Adipocyte (in vitro differentiated cells): ENCODE data around the gene CRB1.
"Not testable (repeated sequence)": the region's sequence is repeated elsewhere in the genome, so short reads cannot be mapped to it uniquely, and the experiment has no call there.

Experiments
- DNase-seq: peaks from one replicate; pipeline ENCODE4 v3.0.0-alpha.2; 2015; ENCODE audit warnings: low read depth
- H3K27me3 ChIP-seq: replicated peaks from 2 replicates; pipeline ENCODE4 v1.7.0; 2013; ENCODE audit warnings: mild to moderate bottlenecking, low read length, moderate library complexity; ENCODE audit not compliant: control insufficient read depth, insufficient read depth
- H3K36me3 ChIP-seq: 2 replicates; pipeline ENCODE4 v1.7.0; 2013; ENCODE audit warnings: low read length, mild to moderate bottlenecking, moderate library complexity; ENCODE audit not compliant: control insufficient read depth, insufficient read depth, severe bottlenecking
- H3K4me1 ChIP-seq: 2 replicates; pipeline ENCODE4 v1.7.0; 2013; ENCODE audit warnings: mild to moderate bottlenecking, low read length, moderate library complexity; ENCODE audit not compliant: control insufficient read depth, insufficient read depth
- H3K4me3 ChIP-seq: 2 replicates; pipeline ENCODE4 v1.7.0; 2013; ENCODE audit warnings: mild to moderate bottlenecking, low read length, moderate library complexity
- H3K9ac ChIP-seq: 2 replicates; pipeline ENCODE4 v1.7.0; 2013; ENCODE audit warnings: mild to moderate bottlenecking, low read length, moderate library complexity
- H3K9me3 ChIP-seq: 2 replicates; pipeline ENCODE4 v1.7.0; 2013; ENCODE audit warnings: mild to moderate bottlenecking, low read length, moderate library complexity; ENCODE audit not compliant: control insufficient read depth

CRB1 gene

GRCh38 chr1:197390856-197391255 is 122.8 kb downstream of the CRB1 start:
- Histone ChIP-seq H3K36me3 (no peaks in the 10 kb centered on the region), H3K4me3 (no peak overlapping the region), H3K9me3 (no peaks in the 10 kb centered on the region), H3K4me1 (no peaks in the 10 kb centered on the region), H3K9ac (no peak overlapping the region), H3K27me3 (no peaks in the 10 kb centered on the region)
- peak; percentile 57 for DNase-seq

GRCh38 chr1:197391303-197392226 is 123.5 kb downstream of the CRB1 start:
- peak; percentile 46 for DNase-seq

GRCh38 chr1:197392541-197392940 is 124.5 kb downstream of the CRB1 start:
- DNase-seq = peak; percentile 44
- no peaks in the 10 kb centered on the region for H3K27me3 ChIP-seq
- H3K9me3 ChIP-seq = no peaks in the 10 kb centered on the region
- H3K4me1 ChIP-seq = no peaks in the 10 kb centered on the region
- no peaks in the 10 kb centered on the region for H3K36me3 ChIP-seq
- no peak overlapping the region for H3K4me3 ChIP-seq
- H3K9ac ChIP-seq = no peak overlapping the region

More at GRCh38 chr1:197391303-197392226, 123.5 kb downstream of the CRB1 start:
- H3K4me3 ChIP-seq = no peak overlapping the region
- no peak overlapping the region for H3K9ac ChIP-seq
- no peaks in the 10 kb centered on the region for H3K27me3 ChIP-seq
- no peaks in the 10 kb centered on the region for H3K4me1 ChIP-seq
- no peaks in the 10 kb centered on the region for H3K36me3 ChIP-seq
- H3K9me3 ChIP-seq = no peaks in the 10 kb centered on the region

- DNase-seq = peak; percentile 30
- Histone ChIP-seq H3K9me3 (no peaks in the 10 kb centered on the region), H3K27me3 (no peaks in the 10 kb centered on the region)
These were observed 125.1 kb downstream of the CRB1 start for GRCh38 chr1:197393105-197393504.

GRCh38 chr1:197393772-197394171 is 125.7 kb downstream of the CRB1 start:
- Histone ChIP-seq H3K9ac (no peak overlapping the region), H3K4me1 (no peaks in the 10 kb centered on the region), H3K9me3 (no peaks in the 10 kb centered on the region), H3K27me3 (no peaks in the 10 kb centered on the region), H3K4me3 (no peak overlapping the region), H3K36me3 (no peaks in the 10 kb centered on the region)
- DNase-seq = no peak

More at GRCh38 chr1:197393105-197393504, 125.1 kb downstream of the CRB1 start:
- Histone ChIP-seq H3K9ac (no peak overlapping the region), H3K36me3 (no peaks in the 10 kb centered on the region), H3K4me1 (no peaks in the 10 kb centered on the region), H3K4me3 (no peak overlapping the region)

- no peak for DNase-seq
These were observed 127.0 kb downstream of the CRB1 start for GRCh38 chr1:197394831-197395608.

GRCh38 chr1:197397895-197398294 is 129.8 kb downstream of the CRB1 start:
- no peaks in the 10 kb centered on the region for H3K27me3 ChIP-seq

More at GRCh38 chr1:197394831-197395608, 127.0 kb downstream of the CRB1 start:
- Histone ChIP-seq H3K36me3 (no peaks in the 10 kb centered on the region), H3K4me3 (no peak overlapping the region), H3K9ac (no peak overlapping the region), H3K4me1 (no peaks in the 10 kb centered on the region), H3K9me3 (no peaks in the 10 kb centered on the region), H3K27me3 (no peaks in the 10 kb centered on the region)

GRCh38 chr1:197399755-197400521 is 131.9 kb downstream of the CRB1 start:
- Histone ChIP-seq H3K4me3 (no peak overlapping the region), H3K4me1 (no peaks in the 10 kb centered on the region), H3K27me3 (peaks cover 6% of the 10 kb centered on the region), H3K9ac (no peak overlapping the region), H3K9me3 (no peaks in the 10 kb centered on the region), H3K36me3 (no peaks in the 10 kb centered on the region)
- DNase-seq = peak; percentile 58

More at GRCh38 chr1:197397895-197398294, 129.8 kb downstream of the CRB1 start:
- Histone ChIP-seq H3K4me3 (no peak overlapping the region), H3K36me3 (no peaks in the 10 kb centered on the region), H3K4me1 (no peaks in the 10 kb centered on the region), H3K9me3 (no peaks in the 10 kb centered on the region), H3K9ac (no peak overlapping the region)
- no peak for DNase-seq

GRCh38 chr1:197400522-197400902 is 132.5 kb downstream of the CRB1 start:
- H3K36me3 ChIP-seq = no peaks in the 10 kb centered on the region
- no peaks in the 10 kb centered on the region for H3K9me3 ChIP-seq
- no peak overlapping the region for H3K9ac ChIP-seq
- H3K4me1 ChIP-seq = no peaks in the 10 kb centered on the region
- no peak for DNase-seq
- H3K27me3 ChIP-seq = peaks cover 6% of the 10 kb centered on the region
- no peak overlapping the region for H3K4me3 ChIP-seq

GRCh38 chr1:197402189-197402588 is 134.1 kb downstream of the CRB1 start:
- H3K4me1 ChIP-seq = no peaks in the 10 kb centered on the region
- no peak for DNase-seq
- no peaks in the 10 kb centered on the region for H3K36me3 ChIP-seq
- H3K4me3 ChIP-seq = no peak overlapping the region
- H3K27me3 ChIP-seq = peaks cover 6% of the 10 kb centered on the region
- H3K9ac ChIP-seq = no peak overlapping the region
- H3K9me3 ChIP-seq = no peaks in the 10 kb centered on the region

- not testable (repeated sequence) for H3K9me3 ChIP-seq, H3K4me3 ChIP-seq, H3K36me3 ChIP-seq, DNase-seq, H3K9ac ChIP-seq, H3K27me3 ChIP-seq, H3K4me1 ChIP-seq
These were observed 136.7 kb downstream of the CRB1 start for GRCh38 chr1:197404774-197405173.
